GOT3 (cell line): ENCODE results near the gene B3GALT5.

ENCODE experiments used
- DNase-seq: peaks from one replicate; lab custom pipeline; 2025; ENCODE audit warnings: mixed read lengths; lab: John Stamatoyannopoulos, UW

B3GALT5 gene

GRCh38 chr21:39604951-39605350 is 7.8 kb upstream of the B3GALT5 start:
- no peak for DNase-seq

GRCh38 chr21:39610703-39611102 is 2.0 kb upstream of the B3GALT5 start:
- DNase-seq, result no peak

GRCh38 chr21:39611551-39612190 is 1.1 kb upstream of the B3GALT5 start:
- no peak for DNase-seq

- no peak for DNase-seq
These were observed 548 bp downstream of the B3GALT5 start for GRCh38 chr21:39613041-39613934.

GRCh38 chr21:39616211-39616772 is 3.6 kb downstream of the B3GALT5 start:
- DNase-seq, result no peak

GRCh38 chr21:39620856-39621255 is 8.1 kb downstream of the B3GALT5 start:
- DNase-seq, result no peak

GRCh38 chr21:39625211-39625895 is 12.6 kb downstream of the B3GALT5 start:
- no peak for DNase-seq

- DNase-seq, result no peak
These were observed 15.6 kb downstream of the B3GALT5 start for GRCh38 chr21:39628385-39628784.

- DNase-seq, result no peak
These were observed 17.5 kb downstream of the B3GALT5 start for GRCh38 chr21:39630191-39630591.

- no peak for DNase-seq
These were observed 18.1 kb downstream of the B3GALT5 start for GRCh38 chr21:39630827-39631226.

- no peak for DNase-seq
These were observed 19.3 kb downstream of the B3GALT5 start for GRCh38 chr21:39631842-39632562.

- DNase-seq, result no peak
These were observed 20.2 kb downstream of the B3GALT5 start for GRCh38 chr21:39632796-39633442.

GRCh38 chr21:39633770-39634181 is 21.0 kb downstream of the B3GALT5 start:
- no peak for DNase-seq

- no peak for DNase-seq
These were observed 21.8 kb downstream of the B3GALT5 start for GRCh38 chr21:39634507-39634906.

GRCh38 chr21:39637197-39637970 is 24.6 kb downstream of the B3GALT5 start:
- DNase-seq, result no peak

- no peak for DNase-seq
These were observed 25.2 kb downstream of the B3GALT5 start for GRCh38 chr21:39637971-39638240.

GRCh38 chr21:39638281-39638680 is 25.5 kb downstream of the B3GALT5 start:
- DNase-seq, result no peak

- no peak for DNase-seq
These were observed 28.0 kb downstream of the B3GALT5 start for GRCh38 chr21:39640754-39641153.

GRCh38 chr21:39641827-39642450 is 29.2 kb downstream of the B3GALT5 start:
- no peak for DNase-seq

GRCh38 chr21:39644062-39644560 is 31.4 kb downstream of the B3GALT5 start:
- DNase-seq, result no peak
